DND-41 (cell line): ENCODE measurements around the gene NCOA4.
"Not testable (repeated sequence)": the region's sequence is repeated elsewhere in the genome, so short reads cannot be mapped to it uniquely, and the experiment has no call there.

ENCODE experiments used
- ATAC-seq: fragments of 200-7000 bp; cut with Tn5 transposase; 3 replicates; pipeline ENCODE4 v1.9.1; 2021; ENCODE audit warnings: low read depth; ENCODE audit not compliant: insufficient read depth
- DNase-seq: peaks from one replicate; pipeline ENCODE4 v3.0.0-alpha.2; 2020
- H2AFZ ChIP-seq: 2 replicates; pipeline ENCODE4 v1.6.0; 2012; ENCODE audit warnings: low read depth, low read length
- H3K27ac ChIP-seq: 2 replicates; pipeline ENCODE4 v1.5.1; 2012; ENCODE audit warnings: low read length, inconsistent platforms
- H3K27me3 ChIP-seq: fragments of 200-600 bp; sonication (generic); 2 replicates; pipeline ENCODE4 v1.6.0; 2012; ENCODE audit warnings: low read length, mild to moderate bottlenecking, inconsistent platforms; ENCODE audit not compliant: insufficient read depth, poor library complexity
- H3K36me3 ChIP-seq: 2 replicates; pipeline ENCODE4 v1.5.1; 2012; ENCODE audit warnings: low read length, inconsistent platforms; ENCODE audit not compliant: insufficient read depth
- H3K4me1 ChIP-seq: 2 replicates; pipeline ENCODE4 v1.5.1; 2012; ENCODE audit warnings: mild to moderate bottlenecking, low read length; ENCODE audit not compliant: insufficient read depth
- H3K4me2 ChIP-seq: 2 replicates; pipeline ENCODE4 v1.6.0; 2012; ENCODE audit warnings: mild to moderate bottlenecking, moderate library complexity, low read length, inconsistent platforms; ENCODE audit not compliant: insufficient read depth
- H3K4me3 ChIP-seq, 2 experiments: fragments of 200-600 bp in 1 of 2; shearing (Covaris generic) in 1 of 2; 2 replicates each; pipeline ENCODE4 v1.5.1; 2012 to 2016; ENCODE audit warnings: inconsistent platforms in 2 of 2, low read length in 2 of 2, mild to moderate bottlenecking in 2 of 2, low read depth in 1 of 2, moderate library complexity in 1 of 2
- H3K79me2 ChIP-seq: 2 replicates; pipeline ENCODE4 v1.6.0; 2012; ENCODE audit warnings: low read length, inconsistent platforms; ENCODE audit not compliant: insufficient read depth
- H3K9ac ChIP-seq: 2 replicates; pipeline ENCODE4 v1.6.0; 2012; ENCODE audit warnings: low read depth, mild to moderate bottlenecking, inconsistent platforms, low read length, moderate library complexity
- H3K9me3 ChIP-seq: 2 replicates; pipeline ENCODE4 v1.5.1; 2012; ENCODE audit warnings: low read length, moderate library complexity, mild to moderate bottlenecking, inconsistent platforms; ENCODE audit not compliant: insufficient read depth, severe bottlenecking
- H4K20me1 ChIP-seq: 2 replicates; pipeline ENCODE4 v1.6.0; 2012; ENCODE audit warnings: low read length; ENCODE audit not compliant: insufficient read depth
- CTCF ChIP-seq: IDR thresholded peaks from 2 replicates; pipeline ENCODE4 v1.5.1; 2012; ENCODE audit warnings: borderline replicate concordance, low read length, moderate library complexity, mild to moderate bottlenecking; ENCODE audit not compliant: poor library complexity, severe bottlenecking; ENCODE audit errors: extremely low read depth
- EZH2 ChIP-seq: IDR thresholded peaks from 3 replicates; pipeline ENCODE4 v1.6.1; 2012; ENCODE audit warnings: borderline replicate concordance, low read depth, mild to moderate bottlenecking, moderate library complexity, low read length, inconsistent platforms; ENCODE audit not compliant: severe bottlenecking

The NCOA4 gene

GRCh38 chr10:46052057-46052790 is 21.8 kb upstream of the NCOA4 start:
- no peak overlapping the region for H3K4me3 ChIP-seq
- H3K27me3 ChIP-seq: no peaks in the 10 kb centered on the region
- no peaks in the 10 kb centered on the region for H3K79me2 ChIP-seq
- H4K20me1 ChIP-seq: no peaks in the 10 kb centered on the region
- no peak for TF ChIP-seq EZH2
- TF ChIP-seq CTCF: no peak
- H3K4me1 ChIP-seq: peaks cover 14% of the 10 kb centered on the region
- no peaks in the 10 kb centered on the region for H3K9me3 ChIP-seq
- DNase-seq: no peak
- H3K4me2 ChIP-seq: no peak overlapping the region
- H3K36me3 ChIP-seq: no peaks in the 10 kb centered on the region
- no peak for ATAC-seq
- H3K27ac ChIP-seq: no peak overlapping the region
- no peak overlapping the region for H2AFZ ChIP-seq
- H3K9ac ChIP-seq: no peak overlapping the region

GRCh38 chr10:46050941-46051623 is 20.7 kb upstream of the NCOA4 start:
- TF ChIP-seq EZH2 (no peak), CTCF (no peak)
- no peak overlapping the region for H3K4me2 ChIP-seq
- H3K27me3 ChIP-seq: no peaks in the 10 kb centered on the region
- H3K27ac ChIP-seq: no peak overlapping the region
- no peak overlapping the region for H3K9ac ChIP-seq
- no peaks in the 10 kb centered on the region for H3K9me3 ChIP-seq
- no peaks in the 10 kb centered on the region for H3K79me2 ChIP-seq
- no peaks in the 10 kb centered on the region for H4K20me1 ChIP-seq
- H3K4me3 ChIP-seq: no peak overlapping the region
- no peak for ATAC-seq
- H3K36me3 ChIP-seq: no peaks in the 10 kb centered on the region
- H3K4me1 ChIP-seq: peaks cover 14% of the 10 kb centered on the region
- no peak overlapping the region for H2AFZ ChIP-seq
- no peak for DNase-seq

- H3K9me3 ChIP-seq, H3K27ac ChIP-seq, H3K9ac ChIP-seq, H3K79me2 ChIP-seq, H3K4me2 ChIP-seq, H2AFZ ChIP-seq, DNase-seq, ATAC-seq, H3K27me3 ChIP-seq, H3K4me1 ChIP-seq, H3K4me3 ChIP-seq, H3K36me3 ChIP-seq, H4K20me1 ChIP-seq: not testable (repeated sequence)
These were observed 19.0 kb upstream of the NCOA4 start for GRCh38 chr10:46049497-46049831.

GRCh38 chr10:46048152-46048551 is 17.7 kb upstream of the NCOA4 start:
- Histone ChIP-seq H3K27me3 (no peaks in the 10 kb centered on the region), H3K4me1 (0 out of 2 replicates have a peak, but pooled peaks cover 3% of the 10 kb centered on the region), H2AFZ (no peak overlapping the region), H3K9ac (no peak overlapping the region), H3K79me2 (no peaks in the 10 kb centered on the region), H4K20me1 (no peaks in the 10 kb centered on the region), H3K9me3 (no peaks in the 10 kb centered on the region), H3K4me3 (no peak overlapping the region), H3K36me3 (no peaks in the 10 kb centered on the region), H3K4me2 (no peak overlapping the region), H3K27ac (no peak overlapping the region)
- DNase-seq: no peak
- no peak for TF ChIP-seq EZH2
- no peak for TF ChIP-seq CTCF
- no peak for ATAC-seq
